ENCODE measurements around the gene EGFLAM.

DNA sequence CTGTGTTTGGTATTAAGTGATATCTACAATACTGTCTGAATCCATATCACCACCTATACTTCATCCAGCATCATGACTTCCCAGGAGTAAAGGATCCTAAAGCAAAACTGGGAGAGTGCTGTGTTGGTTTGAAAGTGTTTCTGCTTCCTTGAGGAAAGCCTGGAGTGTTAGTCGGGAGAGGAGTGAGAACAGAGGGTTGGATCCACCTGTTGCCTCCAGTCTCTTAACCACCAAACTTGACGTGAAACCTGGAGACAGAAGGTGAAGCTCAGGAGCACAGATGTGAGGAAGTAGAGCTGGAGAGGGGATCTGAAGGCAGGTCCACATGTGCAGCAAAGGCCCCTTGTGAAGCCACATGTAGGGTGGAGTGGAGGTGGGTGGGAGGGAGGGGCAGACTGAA, 88.2 kb downstream of the EGFLAM start:
- TF ChIP-seq POLR2A (IDR thresholded peaks at IDR 0.05; ENCODE audit: low read depth, low read length) (no peak), EZH2 (IDR thresholded peaks at IDR 0.05; ENCODE audit: borderline replicate concordance, control insufficient read depth, low read depth, low read length) (no peak), ZSCAN29 (IDR thresholded peaks at IDR 0.05) (no peak), SIN3A (IDR thresholded peaks at IDR 0.05; ENCODE audit: low read depth, low read length) (no peak), TCF7 (IDR thresholded peaks at IDR 0.05; ENCODE audit: borderline replicate concordance) (no peak), ZNF207 (IDR thresholded peaks at IDR 0.05; ENCODE audit: borderline replicate concordance) (no peak), CHD1 (IDR thresholded peaks at IDR 0.05; ENCODE audit: low read depth, low read length) (no peak), RBBP5 (conservative IDR thresholded peaks at IDR 0.05) (no peak), CREB1 (IDR thresholded peaks at IDR 0.05; ENCODE audit: low read depth) (no peak), MYC (IDR thresholded peaks at IDR 0.05; ENCODE audit: insufficient read depth, insufficient read length, insufficient replicate concordance, low read length, severe bottlenecking) (no peak), USF2 (IDR thresholded peaks at IDR 0.05; ENCODE audit: borderline replicate concordance, low read depth, low read length) (no peak)
- TF ChIP-seq, protein P1, sequence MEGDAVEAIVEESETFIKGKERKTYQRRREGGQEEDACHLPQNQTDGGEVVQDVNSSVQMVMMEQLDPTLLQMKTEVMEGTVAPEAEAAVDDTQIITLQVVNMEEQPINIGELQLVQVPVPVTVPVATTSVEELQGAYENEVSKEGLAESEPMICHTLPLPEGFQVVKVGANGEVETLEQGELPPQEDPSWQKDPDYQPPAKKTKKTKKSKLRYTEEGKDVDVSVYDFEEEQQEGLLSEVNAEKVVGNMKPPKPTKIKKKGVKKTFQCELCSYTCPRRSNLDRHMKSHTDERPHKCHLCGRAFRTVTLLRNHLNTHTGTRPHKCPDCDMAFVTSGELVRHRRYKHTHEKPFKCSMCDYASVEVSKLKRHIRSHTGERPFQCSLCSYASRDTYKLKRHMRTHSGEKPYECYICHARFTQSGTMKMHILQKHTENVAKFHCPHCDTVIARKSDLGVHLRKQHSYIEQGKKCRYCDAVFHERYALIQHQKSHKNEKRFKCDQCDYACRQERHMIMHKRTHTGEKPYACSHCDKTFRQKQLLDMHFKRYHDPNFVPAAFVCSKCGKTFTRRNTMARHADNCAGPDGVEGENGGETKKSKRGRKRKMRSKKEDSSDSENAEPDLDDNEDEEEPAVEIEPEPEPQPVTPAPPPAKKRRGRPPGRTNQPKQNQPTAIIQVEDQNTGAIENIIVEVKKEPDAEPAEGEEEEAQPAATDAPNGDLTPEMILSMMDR (IDR thresholded peaks at IDR 0.05 in 2 of 3, conservative IDR thresholded peaks at IDR 0.05 in 1 of 3; ENCODE audit: control insufficient read depth in 2 of 3, extremely low read depth in 1 of 3, insufficient read depth in 1 of 3, low read depth in 3 of 3, low read length in 3 of 3), result no peak
- TF ChIP-seq, protein P2, sequence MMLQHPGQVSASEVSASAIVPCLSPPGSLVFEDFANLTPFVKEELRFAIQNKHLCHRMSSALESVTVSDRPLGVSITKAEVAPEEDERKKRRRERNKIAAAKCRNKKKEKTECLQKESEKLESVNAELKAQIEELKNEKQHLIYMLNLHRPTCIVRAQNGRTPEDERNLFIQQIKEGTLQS (IDR thresholded peaks at IDR 0.05; ENCODE audit: borderline replicate concordance, extremely low read depth, low read depth, low read length), result no peak

Data from GM12878 (cell line).